Measurements from ENCODE around the gene CYP1A2.
"Not testable (repeated sequence)": the region's sequence is repeated elsewhere in the genome, so short reads cannot be mapped to it uniquely, and the experiment has no call there.

Gene CYP1A2

GRCh38 chr15:74748322-74748946 is at the start of gene CYP1A2:
TSS of gene CYP1A2 (plus strand) at chr15:74748845. CDS start at chr15:74749739, 894 bp downstream.
- no peak for DNase-seq

GRCh38 chr15:74709011-74709410 is 39.6 kb upstream of the CYP1A2 start:
- no peak for DNase-seq

- DNase-seq: no peak
Observed at GRCh38 chr15:74709892-74710291, 38.8 kb upstream of the CYP1A2 start.

GRCh38 chr15:74710319-74711094 is 38.1 kb upstream of the CYP1A2 start:
- no peak for DNase-seq

- no peak for DNase-seq
Observed at GRCh38 chr15:74712311-74712710, 36.3 kb upstream of the CYP1A2 start.

- no peak for DNase-seq
Observed at GRCh38 chr15:74716651-74717050, 32.0 kb upstream of the CYP1A2 start.

GRCh38 chr15:74722591-74722990 is 26.1 kb upstream of the CYP1A2 start:
- no peak for DNase-seq

GRCh38 chr15:74723187-74723586 is 25.5 kb upstream of the CYP1A2 start:
- DNase-seq: no peak

- DNase-seq: no peak
Observed at GRCh38 chr15:74723754-74724334, 24.8 kb upstream of the CYP1A2 start.

- no peak for DNase-seq
Observed at GRCh38 chr15:74724570-74725224, 23.9 kb upstream of the CYP1A2 start.

GRCh38 chr15:74725225-74725774 is 23.3 kb upstream of the CYP1A2 start, which contains the start of gene CYP1A1:
TSS of gene CYP1A1 (minus strand) at chr15:74725528. CDS start at chr15:74723097, 2,431 bp downstream.
- no peak for DNase-seq

GRCh38 chr15:74725845-74726773 is 22.5 kb upstream of the CYP1A2 start:
- DNase-seq: no peak

- DNase-seq: no peak
Observed at GRCh38 chr15:74726774-74727164, 21.9 kb upstream of the CYP1A2 start.

- DNase-seq: no peak
Observed at GRCh38 chr15:74727727-74728126, 20.9 kb upstream of the CYP1A2 start.

- not testable (repeated sequence) for DNase-seq
Observed at GRCh38 chr15:74728699-74729098, 19.9 kb upstream of the CYP1A2 start.

- DNase-seq: not testable (repeated sequence)
Observed at GRCh38 chr15:74729372-74729771, 19.3 kb upstream of the CYP1A2 start.

- no peak for DNase-seq
Observed at GRCh38 chr15:74730619-74731316, 17.9 kb upstream of the CYP1A2 start.

GRCh38 chr15:74732846-74733245 is 15.8 kb upstream of the CYP1A2 start:
- no peak for DNase-seq

GRCh38 chr15:74733269-74733668 is 15.4 kb upstream of the CYP1A2 start:
- DNase-seq: no peak

- DNase-seq: no peak
Observed at GRCh38 chr15:74735305-74735704, 13.3 kb upstream of the CYP1A2 start.

GRCh38 chr15:74738239-74738638 is 10.4 kb upstream of the CYP1A2 start:
- DNase-seq: not testable (repeated sequence)
